K562 (cell line): ENCODE data around the gene RHOF. TPM values are rescaled to one million over a fixed set of nuclear protein-coding genes. Genes with fewer than 3 reads are reported as not detected.
A peak's percentile ranks its signal among the peaks of the same experiment; 100 is the strongest.

Experiments
- ATAC-seq: fragments of 200-7000 bp; cut with Tn5 transposase; 3 replicates; pipeline ENCODE4 v1.9.1; 2020; ENCODE audit warnings: moderate library complexity
- BruUV-seq: library from RNA; stranded (reverse); fragments of 400-500 nt; replicated peaks from 2 replicates; lab custom pipeline; 2021; lab: Mats Ljungman, UMichigan
- CTCF ChIA-PET: fragments of 300-600 bp; formaldehyde crosslinking; extraction: SDS; loops from one replicate; lab custom pipeline; 2021; ENCODE audit warnings: low intra/inter-chr PET ratio; lab: Yijun Ruan, JAX
- POLR2A ChIA-PET: fragments of 300-600, 350-650 bp; sonication (Branson Sonifier 250); formaldehyde crosslinking; extraction: SDS; loops from one replicate; lab custom pipeline; 2021; ENCODE audit warnings: antibody characterized with exemption, inconsistent platforms; lab: Yijun Ruan, JAX
- DNase-seq, 4 experiments: peaks; one replicate each; pipeline versions ENCODE4 v3.0.0 to v3.0.0-alpha.2; 2011 to 2018; ENCODE audit warnings: low spot score in 3 of 4, mixed read lengths in 3 of 4; ENCODE audit errors: extremely low read depth in 1 of 4
- FAIRE-seq: peaks from 2 replicates; lab custom pipeline; 2011; peaks lifted over from hg19 to GRCh38; lab: Jason Lieb, UNC
- H2AFZ ChIP-seq: 2 replicates; pipeline ENCODE4 v1.6.0; 2011; ENCODE audit warnings: low read depth, low read length, control low read depth, inconsistent platforms
- H3K27ac ChIP-seq: fragments of 200-600 bp; 3 replicates; pipeline ENCODE4 v1.8.0; 2011; ENCODE audit warnings: low read depth, mild to moderate bottlenecking, control low read depth, inconsistent platforms, low read length, moderate library complexity, mixed read lengths; ENCODE audit errors: extremely low read depth
- H3K27me3 ChIP-seq, 2 experiments: fragments of 300-600 bp in 1 of 2; 2 replicates in 1 of 2; 3 replicates in 1 of 2; pipeline versions ENCODE4 v1.6.0 to v1.8.0; 2011; ENCODE audit warnings: inconsistent platforms in 2 of 2, low read length in 2 of 2, mild to moderate bottlenecking in 1 of 2, mixed read lengths in 1 of 2, moderate library complexity in 1 of 2; ENCODE audit not compliant: control insufficient read depth in 2 of 2, insufficient read depth in 2 of 2
- H3K36me3 ChIP-seq: fragments of 300-600 bp; 3 replicates; pipeline ENCODE4 v1.8.0; 2011; ENCODE audit warnings: mild to moderate bottlenecking, low read length, inconsistent platforms; ENCODE audit not compliant: control insufficient read depth, insufficient read depth
- H3K4me1 ChIP-seq, 2 experiments: fragments of 200-600 bp in 1 of 2; replicated peaks in 1 of 2; 2 replicates in 1 of 2; 3 replicates in 1 of 2; pipeline versions ENCODE4 v1.5.1 to v1.8.0; 2011; ENCODE audit warnings: inconsistent platforms in 2 of 2, low read length in 2 of 2, mild to moderate bottlenecking in 1 of 2, mixed read lengths in 1 of 2, moderate library complexity in 1 of 2; ENCODE audit not compliant: control insufficient read depth in 2 of 2, insufficient read depth in 2 of 2
- H3K4me2 ChIP-seq: 2 replicates; pipeline ENCODE4 v1.6.1; 2011; ENCODE audit warnings: low read length, control low read depth, inconsistent platforms, mixed read lengths; ENCODE audit not compliant: insufficient read depth
- H3K4me3 ChIP-seq: fragments of 200-600 bp; sonication (generic), shearing (Covaris generic); 2 replicates; pipeline ENCODE4 v1.5.1; 2016; ENCODE audit warnings: control low read depth, inconsistent platforms
- H3K79me2 ChIP-seq: fragments of 200-600 bp; 3 replicates; pipeline ENCODE4 v1.8.0; 2011; ENCODE audit warnings: low read length, inconsistent platforms; ENCODE audit not compliant: control insufficient read depth, insufficient read depth
- H3K9ac ChIP-seq, 2 experiments: 2 replicates each; pipeline versions ENCODE4 v1.6.0 to v1.6.1; 2011; ENCODE audit warnings: low read depth in 2 of 2, low read length in 2 of 2, control low read depth in 1 of 2, inconsistent platforms in 1 of 2, mild to moderate bottlenecking in 1 of 2, mixed read lengths in 1 of 2; ENCODE audit not compliant: insufficient read depth in 1 of 2
- H3K9me1 ChIP-seq: one replicate; pipeline ENCODE4 v1.6.0; 2011; ENCODE audit warnings: inconsistent platforms, mild to moderate bottlenecking, low read length, moderate library complexity; ENCODE audit not compliant: control insufficient read depth, insufficient read depth
- H3K9me3 ChIP-seq: replicated peaks from 2 replicates; pipeline ENCODE4 v1.5.1; 2011; ENCODE audit warnings: low read depth, low read length, inconsistent platforms; ENCODE audit not compliant: control insufficient read depth, insufficient read depth
- H4K20me1 ChIP-seq: replicated peaks from 2 replicates; pipeline ENCODE4 v1.6.1; 2011; ENCODE audit warnings: low read length, inconsistent platforms, mixed read lengths; ENCODE audit not compliant: control insufficient read depth, insufficient read depth
- ARHGAP35 ChIP-seq: fragments of 450-650 bp; IDR thresholded peaks from 2 replicates; pipeline ENCODE4 v1.6.1; 2018; ENCODE audit not compliant: partially characterized antibody
- ASH1L ChIP-seq: fragments of 450-650 bp; IDR thresholded peaks from 2 replicates; pipeline ENCODE4 v1.6.1; 2018; ENCODE audit warnings: borderline replicate concordance, mild to moderate bottlenecking, low read depth; ENCODE audit not compliant: partially characterized antibody
- CEBPG ChIP-seq, 3 experiments: fragments of 200-800 bp in 1 of 3; sonication (Bioruptor generic) in 1 of 3; sonication (generic) in 1 of 3; formaldehyde crosslinking in 1 of 3; IDR thresholded peaks in 2 of 3; conservative IDR thresholded peaks in 1 of 3; 2 replicates each; pipeline versions ENCODE4 v1.6.1 to v1.8.0; 2016 to 2022; ENCODE audit warnings: missing compliant biosample characterization in 2 of 3, missing genetic modification characterization in 2 of 3, mild to moderate bottlenecking in 1 of 3, missing genetic modification reagents in 1 of 3
- CHD1 ChIP-seq: fragments of 200-600 bp; sonication (generic); IDR thresholded peaks from one replicate; pipeline ENCODE4 v1.6.1; 2012; ENCODE audit warnings: mild to moderate bottlenecking, moderate library complexity, low read length, inconsistent platforms
- CHD2 ChIP-seq: IDR thresholded peaks from 2 replicates; pipeline ENCODE4 v1.6.1; 2011; ENCODE audit warnings: low read depth, low read length
- JUND ChIP-seq, 2 experiments: IDR thresholded peaks; 2 replicates in 1 of 2; 3 replicates in 1 of 2; pipeline ENCODE4 v1.6.1; 2011; ENCODE audit warnings: borderline replicate concordance in 2 of 2, low read depth in 2 of 2, low read length in 2 of 2, improper control_type of control experiment in 1 of 2, missing biosample characterization in 1 of 2, missing genetic modification characterization in 1 of 2, missing genetic modification reagents in 1 of 2
- MECOM ChIP-seq: fragments of 250-450 bp; sonication (Bioruptor Pico); IDR thresholded peaks from 2 replicates; pipeline ENCODE4 v1.8.0; 2022; ENCODE audit warnings: inconsistent platforms
- NCOA6 ChIP-seq: fragments of 450-650 bp; IDR thresholded peaks from 2 replicates; pipeline ENCODE4 v1.6.1; 2017; ENCODE audit warnings: mild to moderate bottlenecking
- NFRKB ChIP-seq: fragments of 450-650 bp; IDR thresholded peaks from 2 replicates; pipeline ENCODE4 v1.6.1; 2016; ENCODE audit warnings: low read depth
- POLR2A ChIP-seq: fragments of 450-650 bp; conservative IDR thresholded peaks from 2 replicates; pipeline ENCODE4 v1.6.1; 2016
- RFX7 ChIP-seq: fragments of 250-450 bp; sonication (Bioruptor Pico); IDR thresholded peaks from 2 replicates; pipeline ENCODE4 v1.5.1; 2021; ENCODE audit warnings: mild to moderate bottlenecking
- RUNX1 ChIP-seq: sonication (generic); IDR thresholded peaks from 2 replicates; pipeline ENCODE4 v1.6.1; 2016; ENCODE audit warnings: antibody characterized with exemption, low read depth
- SMARCA4 ChIP-seq: fragments of 450-650 bp; IDR thresholded peaks from 2 replicates; pipeline ENCODE4 v1.6.1; 2016
- TEAD1 ChIP-seq, 2 experiments: fragments of 450-650 bp in 1 of 2; sonication (generic) in 1 of 2; formaldehyde crosslinking; IDR thresholded peaks; 2 replicates each; pipeline versions ENCODE4 v1.4.0 to v1.8.0; 2020 to 2022; ENCODE audit warnings: mild to moderate bottlenecking in 2 of 2, missing genetic modification reagents in 1 of 2
- XRCC4 ChIP-seq: IDR thresholded peaks from one replicate; pipeline ENCODE4 v1.6.1; 2011; ENCODE audit not compliant: insufficient read depth, insufficient read length; ENCODE audit errors: extremely low read depth
- ZNF695 ChIP-seq: fragments of 450-650 bp; formaldehyde crosslinking; IDR thresholded peaks from 2 replicates; pipeline ENCODE4 v1.4.0; 2020; ENCODE audit warnings: mild to moderate bottlenecking, moderate library complexity
- WGBS: fragments of 100-300 bp; shearing (Covaris generic); methylation state at CpG from one replicate; pipeline ENCODE4 v1.1.6; 2016; ENCODE audit warnings: low coverage, mixed read lengths; ENCODE audit not compliant: insufficient coverage; ENCODE audit errors: missing lambda C conversion rate; 5-methylcytosine and 5-hydroxymethylcytosine counted together
- in situ Hi-C: fragments of 300-500 bp; cut with MboI; formaldehyde crosslinking; loops from 4 replicates; pipeline ENCODE4 v1.15.0; 2018; ENCODE audit warnings: inconsistent platforms, mixed read lengths
- intact Hi-C: fragments of 100-400 bp; cut with micrococcal nuclease; formaldehyde crosslinking; loops from 2 replicates; pipeline ENCODE4 v1.14.2; 2022
- polyA plus RNA-seq, 8 experiments: library from polyadenylated mRNA; depleted of rRNA in 4 of 8; stranded (reverse) in 5 of 8; unstranded in 3 of 8; fragments of >200 nt; fragmentation: Nextera tagmentation in 2 of 8; fragmentation: Illumina TruSeq in 1 of 8; extraction: Ambion mirVana in 2 of 8; extraction: Trizol in 1 of 8; gene quantifications; 2 replicates each; pipeline versions ENCODE4 v1.2.1 to v1.2.3, GENCODE V29; 2011 to 2014; ENCODE audit warnings: inconsistent platforms in 1 of 8, missing spikeins in 1 of 8
- total RNA-seq, 7 experiments: library from RNA; depleted of rRNA in 6 of 7; stranded (reverse); fragments of >200 nt in 6 of 7; fragmentation: Illumina TruSeq in 2 of 7; extraction: Trizol in 2 of 7; gene quantifications; 2 replicates each; pipeline versions ENCODE4 v1.2.1 to v1.2.3, GENCODE V29; 2011 to 2021; ENCODE audit warnings: low replicate concordance in 1 of 7
- TF ChIP-seq, protein P1 (sequence below): fragments of 450-650 bp; formaldehyde crosslinking; conservative IDR thresholded peaks from 2 replicates; pipeline ENCODE4 v1.4.0; 2022; ENCODE audit warnings: mild to moderate bottlenecking, missing genetic modification characterization
- TF ChIP-seq, protein P2 (sequence below), 3 experiments: fragments of 200-800 bp in 1 of 3; sonication (Bioruptor generic) in 1 of 3; sonication (generic) in 1 of 3; formaldehyde crosslinking in 1 of 3; IDR thresholded peaks; 2 replicates each; pipeline versions ENCODE4 v1.6.1 to v1.8.0; 2016 to 2022; ENCODE audit warnings: mild to moderate bottlenecking in 2 of 3, missing compliant biosample characterization in 2 of 3, missing genetic modification characterization in 2 of 3, missing genetic modification reagents in 1 of 3

RHOF gene
- total and polyA plus RNA-seq, 9 of the 15 experiments (the other 6 are each of a cell fraction or from before 2014, with no cell fraction given) = 0.13 to 10.1 (median 4.0) TPM

DNA sequence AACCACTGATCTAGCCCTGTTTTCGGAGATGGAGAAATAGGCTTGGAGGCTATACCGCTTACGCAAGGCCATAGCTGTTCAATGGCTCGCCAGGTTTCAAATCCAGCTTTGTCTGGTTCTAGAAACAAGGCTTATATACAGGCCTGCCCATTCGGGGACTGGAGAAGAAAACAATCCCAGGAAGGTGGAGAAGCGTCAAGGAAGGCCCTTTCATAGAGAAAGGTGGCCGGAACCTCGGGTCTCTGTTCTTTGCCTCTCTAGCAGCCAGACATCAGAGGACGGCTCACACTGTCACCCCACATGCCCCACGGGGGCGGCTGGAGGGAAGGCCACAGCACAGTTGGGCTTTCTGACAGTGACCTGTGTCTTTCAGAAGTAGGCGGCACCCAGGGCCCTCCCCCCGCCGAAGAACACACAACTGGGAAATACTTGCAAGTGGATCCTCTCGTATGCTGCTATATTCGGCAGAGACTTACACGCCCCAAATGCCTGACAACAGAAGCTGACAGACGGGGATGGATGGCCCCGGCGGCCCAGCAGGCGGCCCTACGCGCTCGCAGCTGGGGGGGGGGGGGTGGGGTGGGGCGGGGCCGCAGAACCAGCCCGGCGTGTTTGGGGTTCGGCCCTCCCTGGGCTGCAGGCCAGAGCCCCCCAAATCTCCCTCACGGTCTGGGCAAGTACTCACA lies 5.8 kb upstream of the RHOF start (continued):
- peak; percentile 33; the same call in 1 of the 2 replicates for TF ChIP-seq JUND (IDR thresholded peaks at IDR 0.05; ENCODE audit: borderline replicate concordance, low read depth, low read length)
- no peak; the same call in 2 of the 3 replicates for TF ChIP-seq JUND (tag; IDR thresholded peaks at IDR 0.05; ENCODE audit: borderline replicate concordance, low read depth, low read length)
- TF ChIP-seq XRCC4 = no peak
- TF ChIP-seq MECOM = no peak

GRCh38 chr12:121798787-121799155 lies 5.3 kb upstream of the RHOF start:
- Histone ChIP-seq H3K4me1 (peaks cover 40 to 80% of the 10 kb centered on the region in 2 experiments), H3K4me2 (peak overlapping the region; percentile 91), H3K9me1 (no peaks in the 10 kb centered on the region), H4K20me1 (no peaks in the 10 kb centered on the region), H3K4me3 (peak overlapping the region; percentile 32), H3K36me3 (peaks cover 33% of the 10 kb centered on the region), H2AFZ (no peak overlapping the region), H3K9me3 (no peaks in the 10 kb centered on the region), H3K27ac (peak overlapping the region; percentile 89), H3K27me3 (no peaks in the 10 kb centered on the region), H3K9ac (peak overlapping the region; percentile 77 to 92), H3K79me2 (peaks cover 82% of the 10 kb centered on the region)
- no peak for DNase-seq
- no peak for FAIRE-seq
- in situ Hi-C loops = loop anchor here (5.0 kb wide), 1 partner anchor 89 kb away; the partner anchor contains the start of gene PSMD9
- intact Hi-C loops = no loop called here
- WGBS = 6% methylated on average over 10 of the region's 10 CpGs
- ChIA-PET CTCF (no interaction called here), POLR2A (interaction anchor here (0.5 to 9.4 kb wide), 11 partner anchors 9 to 349 kb away, joined by 3 to 194 read pairs (median 4); partner anchors contain the start of gene SETD1B)
- BruUV-seq = no TSS peak
- no peak for ATAC-seq
- TF ChIP-seq, protein P1, sequence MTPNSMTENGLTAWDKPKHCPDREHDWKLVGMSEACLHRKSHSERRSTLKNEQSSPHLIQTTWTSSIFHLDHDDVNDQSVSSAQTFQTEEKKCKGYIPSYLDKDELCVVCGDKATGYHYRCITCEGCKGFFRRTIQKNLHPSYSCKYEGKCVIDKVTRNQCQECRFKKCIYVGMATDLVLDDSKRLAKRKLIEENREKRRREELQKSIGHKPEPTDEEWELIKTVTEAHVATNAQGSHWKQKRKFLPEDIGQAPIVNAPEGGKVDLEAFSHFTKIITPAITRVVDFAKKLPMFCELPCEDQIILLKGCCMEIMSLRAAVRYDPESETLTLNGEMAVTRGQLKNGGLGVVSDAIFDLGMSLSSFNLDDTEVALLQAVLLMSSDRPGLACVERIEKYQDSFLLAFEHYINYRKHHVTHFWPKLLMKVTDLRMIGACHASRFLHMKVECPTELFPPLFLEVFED (CRISPR knock-in tag) = no peak
- TF ChIP-seq POLR2A (no peak; the same call in none of the 2 replicates), CHD1 (peak; percentile 59), RUNX1 (0 out of 2 replicates have a peak, but pooled peaks have one; percentile 21), RFX7 (CRISPR knock-in tag) (no peak), ASH1L (no peak), ARHGAP35 (peak; percentile 16), NCOA6 (no peak), TEAD1 (CRISPR knock-in tag; IDR thresholded peaks at IDR 0.05) (0 out of 4 replicates have a peak, but pooled peaks of 1 of the 2 experiments have one; percentile 10), CEBPG (CRISPR knock-in tag; IDR thresholded peaks at IDR 0.05) (no peak), CEBPG (tag; conservative IDR thresholded peaks at IDR 0.05 in 1 of 2, IDR thresholded peaks at IDR 0.05 in 1 of 2) (no peak), ZNF695 (CRISPR knock-in tag) (no peak), SMARCA4 (no peak), NFRKB (0 out of 2 replicates have a peak, but pooled peaks have one; percentile 36), CHD2 (0 out of 2 replicates have a peak, but pooled peaks have one; percentile 3)
- TF ChIP-seq, protein P2, sequence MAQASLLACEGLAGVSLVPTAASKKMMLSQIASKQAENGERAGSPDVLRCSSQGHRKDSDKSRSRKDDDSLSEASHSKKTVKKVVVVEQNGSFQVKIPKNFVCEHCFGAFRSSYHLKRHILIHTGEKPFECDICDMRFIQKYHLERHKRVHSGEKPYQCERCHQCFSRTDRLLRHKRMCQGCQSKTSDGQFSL (CRISPR knock-in tag; IDR thresholded peaks at IDR 0.05) = 0 out of 2 replicates have a peak, but pooled peaks have one; percentile 21
- TF ChIP-seq, protein P2 (tag; IDR thresholded peaks at IDR 0.05) = no peak
